GM19372 (cell line): Measurements from ENCODE around the gene CIZ1.
"Not testable (repeated sequence)": the region's sequence is repeated elsewhere in the genome, so short reads cannot be mapped to it uniquely, and the experiment has no call there.

Source experiments
- ATAC-seq: cut with Tn5 transposase; IDR thresholded peaks from one replicate; pipeline ENCODE4 v1.9.1; 2021; ENCODE audit warnings: mild to moderate bottlenecking, low read depth, moderate library complexity; ENCODE audit not compliant: unreplicated experiment

Gene CIZ1

GRCh38 chr9:128191406-128192046, at the start of gene CIZ1:
TSS of gene CIZ1 (minus strand) at chr9:128191572. CDS start at chr9:128190857, 715 bp downstream.
- peak; percentile 90 for ATAC-seq

- ATAC-seq: no peak
Observed at GRCh38 chr9:128233817-128234406, 42.5 kb upstream of the CIZ1 start.

- no peak for ATAC-seq
Observed at GRCh38 chr9:128232528-128233428, 41.4 kb upstream of the CIZ1 start.

GRCh38 chr9:128231638-128232527, 40.5 kb upstream of the CIZ1 start:
- ATAC-seq: no peak

GRCh38 chr9:128230897-128231296, 39.5 kb upstream of the CIZ1 start:
- ATAC-seq: not testable (repeated sequence)

- no peak for ATAC-seq
Observed at GRCh38 chr9:128226412-128226801, 35.0 kb upstream of the CIZ1 start.

- ATAC-seq: no peak
Observed at GRCh38 chr9:128225770-128226411, 34.5 kb upstream of the CIZ1 start.

- ATAC-seq: no peak
Observed at GRCh38 chr9:128224877-128225276, 33.5 kb upstream of the CIZ1 start.

GRCh38 chr9:128222880-128223670, 31.7 kb upstream of the CIZ1 start:
- no peak for ATAC-seq

GRCh38 chr9:128222026-128222425, 30.7 kb upstream of the CIZ1 start:
- ATAC-seq: no peak

GRCh38 chr9:128219831-128220230, 28.5 kb upstream of the CIZ1 start:
- ATAC-seq: no peak

- peak; percentile 92 for ATAC-seq
Observed at GRCh38 chr9:128218518-128219389, 27.4 kb upstream of the CIZ1 start.

- no peak for ATAC-seq
Observed at GRCh38 chr9:128218172-128218517, 26.8 kb upstream of the CIZ1 start.

GRCh38 chr9:128216781-128217553, 25.6 kb upstream of the CIZ1 start:
- no peak for ATAC-seq

- ATAC-seq: no peak
Observed at GRCh38 chr9:128215491-128216409, 24.4 kb upstream of the CIZ1 start.
